Activated gamma-delta T cell treated with Interleukin-2 at 50 U/mL for 16 hours (primary cell): Measurements from ENCODE around the gene ACTC1.

ENCODE experiments used
- DNase-seq: peaks from one replicate; pipeline ENCODE4 v3.0.0-alpha.2; 2020

The ACTC1 gene

DNA sequence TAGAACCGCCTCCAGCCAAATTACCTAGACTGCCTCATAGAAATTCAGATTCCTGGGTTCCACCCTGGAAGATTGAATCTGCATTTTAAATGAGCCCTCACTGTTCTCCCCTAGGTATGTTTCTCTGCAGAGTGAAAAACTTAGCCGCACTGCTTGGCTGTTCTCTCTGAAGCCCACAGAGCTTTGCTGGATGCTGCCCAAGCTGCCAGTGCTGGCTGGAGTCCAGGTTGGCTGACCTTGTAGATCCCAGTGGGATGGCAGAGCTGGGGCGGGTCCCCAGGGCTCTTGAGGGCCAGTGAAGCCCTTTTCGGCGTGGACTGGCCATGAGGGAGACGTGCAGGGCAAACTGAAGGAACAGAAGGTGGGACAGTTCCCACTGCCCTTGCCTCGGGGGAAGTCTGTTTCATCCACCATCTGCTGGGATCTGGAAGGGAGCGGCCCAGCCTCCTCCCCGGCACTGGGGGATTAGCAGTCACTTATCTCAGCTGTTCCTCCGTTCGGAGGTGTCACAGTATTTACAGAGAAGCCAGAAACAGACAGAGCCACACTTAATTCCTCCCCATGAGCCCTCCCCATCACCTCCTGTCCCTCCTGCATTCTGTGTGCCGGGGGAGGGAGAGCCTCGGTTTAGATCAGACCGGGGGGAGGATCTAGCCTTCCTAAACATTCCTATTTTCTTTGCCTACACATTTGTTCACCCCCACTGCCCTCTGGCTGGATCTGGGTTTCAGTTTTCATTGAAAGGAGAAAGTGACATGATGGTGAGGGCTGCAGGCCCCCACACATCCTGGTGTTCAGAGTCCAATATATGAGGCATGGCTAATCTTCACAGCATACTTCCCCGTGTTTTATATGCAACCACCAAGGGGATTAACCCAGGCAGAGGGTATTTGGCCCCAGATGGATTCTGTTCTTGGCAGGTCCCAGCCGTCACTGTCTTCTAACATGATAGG, 4.1 kb upstream of the ACTC1 start:
- DNase-seq = no peak

DNA sequence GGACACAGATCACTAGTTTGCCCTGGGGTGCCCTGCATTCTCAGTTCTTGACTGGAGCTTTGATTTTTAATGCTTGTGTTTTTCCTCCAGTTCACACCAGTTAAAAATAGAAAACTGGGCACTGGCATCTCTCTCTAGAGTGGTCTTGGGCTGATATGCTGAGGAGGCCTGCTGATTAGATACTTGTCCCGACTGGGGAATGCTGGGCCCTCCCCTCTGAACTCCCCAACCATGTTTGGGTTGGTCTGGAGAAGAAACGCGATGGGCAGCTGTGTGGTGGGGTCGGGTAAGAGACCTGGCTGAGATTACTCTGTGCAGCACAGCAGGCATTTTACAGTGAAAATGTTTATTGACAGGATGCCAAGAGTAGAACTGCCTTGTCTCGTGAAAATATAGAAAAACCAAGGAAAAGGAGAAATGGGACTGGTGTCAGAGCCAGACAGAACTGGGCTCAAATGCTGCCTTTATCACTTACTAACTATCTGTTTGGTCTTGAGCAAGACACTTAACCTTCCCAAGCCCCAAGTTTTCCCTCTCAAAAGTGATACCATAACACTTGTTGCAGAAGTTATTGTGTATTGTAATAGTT, 1.6 kb upstream of the ACTC1 start:
- DNase-seq = no peak

- DNase-seq = no peak
Measured at GRCh38 chr15:34794590-34795206, 651 bp downstream of the ACTC1 start.

GRCh38 chr15:34793901-34794300, 1.4 kb downstream of the ACTC1 start:
- DNase-seq = no peak

- no peak for DNase-seq
Measured at GRCh38 chr15:34793071-34793470, 2.3 kb downstream of the ACTC1 start.

- no peak for DNase-seq
Measured at GRCh38 chr15:34791701-34792100, 3.6 kb downstream of the ACTC1 start.

GRCh38 chr15:34790121-34790520, 5.2 kb downstream of the ACTC1 start:
- DNase-seq = no peak

- DNase-seq = no peak
Measured at GRCh38 chr15:34789326-34789725, 6.0 kb downstream of the ACTC1 start.

- DNase-seq = no peak
Measured at GRCh38 chr15:34786206-34786605, 9.1 kb downstream of the ACTC1 start.

DNA sequence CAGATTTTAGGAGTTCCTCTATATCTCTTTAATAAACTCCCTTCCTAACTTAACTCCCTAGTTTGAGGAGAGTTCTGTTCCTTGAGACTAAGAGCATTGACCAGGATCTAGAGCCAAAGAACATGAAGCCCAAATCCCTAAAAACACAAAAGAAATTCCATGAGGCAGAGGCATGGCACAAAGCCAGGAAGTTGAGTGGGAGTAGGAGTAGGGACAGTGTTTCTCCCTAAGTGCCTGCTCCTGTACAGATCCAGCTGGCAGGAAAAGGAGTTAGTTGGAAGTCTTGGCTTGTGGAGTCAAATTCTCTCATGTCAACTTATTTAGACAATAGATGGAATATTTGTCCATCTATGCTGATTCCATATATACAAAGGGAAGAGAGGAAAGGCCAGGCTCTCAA, 11.4 kb downstream of the ACTC1 start:
- no peak for DNase-seq

DNA sequence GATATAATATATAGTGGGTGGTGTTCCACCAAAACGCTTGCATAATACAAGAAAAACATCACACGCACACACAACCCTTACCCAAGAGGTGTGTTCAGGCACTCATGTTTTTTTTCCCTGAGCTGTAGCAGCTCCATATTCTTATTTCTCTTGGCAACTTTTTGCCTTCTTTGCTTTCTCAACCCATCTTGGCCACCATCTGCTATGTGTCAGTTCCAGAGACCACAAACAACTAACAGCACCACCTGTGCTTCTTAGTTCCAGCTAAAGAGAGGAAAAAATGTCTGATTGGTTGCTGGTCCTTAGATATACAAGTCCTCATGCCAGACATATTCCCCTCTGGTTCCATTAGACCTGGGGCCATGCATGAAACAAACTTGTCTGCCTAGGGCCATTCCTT, 11.9 kb downstream of the ACTC1 start:
- DNase-seq = no peak

DNA sequence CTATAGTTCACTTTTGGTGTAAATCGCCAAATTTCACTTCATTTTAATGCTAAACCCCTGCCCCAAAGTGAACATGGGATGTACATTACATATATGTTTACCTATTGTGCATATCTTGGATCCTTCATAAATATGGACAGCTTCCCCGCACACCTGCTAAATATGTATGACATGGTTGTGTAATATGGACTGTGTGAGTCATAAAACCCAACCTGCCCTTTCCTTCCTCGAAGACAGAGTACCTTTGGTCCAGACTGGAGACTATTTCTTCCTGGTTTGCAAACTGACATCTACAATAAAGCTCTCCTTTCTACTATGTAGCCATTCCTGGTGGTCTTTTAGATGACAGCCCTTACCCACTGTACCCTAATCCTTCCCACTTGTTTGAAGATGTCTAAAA, 12.4 kb downstream of the ACTC1 start:
- DNase-seq = no peak

DNA sequence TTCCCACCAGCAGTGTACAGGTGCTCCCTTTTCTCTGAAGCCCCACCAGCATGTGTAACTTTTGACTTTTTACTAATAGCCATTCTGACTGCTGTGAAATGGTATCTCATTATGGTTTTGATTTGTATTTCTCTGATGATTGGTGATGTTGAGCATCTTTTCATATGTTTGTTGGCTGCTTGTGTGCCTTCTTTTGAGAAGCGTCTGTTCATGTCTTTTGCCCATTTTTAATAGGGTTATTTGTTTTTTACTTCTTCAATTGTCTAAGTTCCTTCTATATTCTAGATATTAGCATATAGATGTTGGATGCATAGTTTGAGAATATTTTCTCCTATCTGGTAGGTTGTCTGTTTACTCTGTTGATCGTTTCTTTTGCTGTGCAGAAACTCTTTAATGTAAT, 14.6 kb downstream of the ACTC1 start:
- DNase-seq = no peak

DNA sequence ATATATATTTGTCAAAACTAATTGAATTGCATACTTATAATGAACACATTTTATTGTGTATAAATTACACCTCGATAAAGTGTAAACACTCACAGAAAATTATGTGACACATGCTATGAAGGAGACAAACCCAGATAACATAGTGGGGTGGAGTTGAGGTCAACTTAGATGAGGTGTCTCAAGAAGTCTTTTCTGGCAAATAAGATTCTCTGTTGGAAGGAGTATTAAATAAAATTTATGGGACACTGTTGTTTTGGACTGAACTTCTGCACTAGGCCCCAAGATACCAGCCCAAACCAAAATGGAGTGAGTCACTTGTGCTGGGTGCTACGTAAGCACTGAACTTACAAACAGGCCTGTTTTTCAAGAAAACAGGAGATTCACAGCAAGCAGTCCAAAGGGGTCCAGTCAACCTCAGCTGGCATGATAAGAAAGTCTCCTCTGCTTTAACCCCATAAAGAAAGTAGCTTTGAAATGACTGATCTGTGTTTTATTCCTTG, 18.7 kb downstream of the ACTC1 start:
- DNase-seq = no peak

GRCh38 chr15:34773917-34774316, 21.4 kb downstream of the ACTC1 start:
- no peak for DNase-seq

DNA sequence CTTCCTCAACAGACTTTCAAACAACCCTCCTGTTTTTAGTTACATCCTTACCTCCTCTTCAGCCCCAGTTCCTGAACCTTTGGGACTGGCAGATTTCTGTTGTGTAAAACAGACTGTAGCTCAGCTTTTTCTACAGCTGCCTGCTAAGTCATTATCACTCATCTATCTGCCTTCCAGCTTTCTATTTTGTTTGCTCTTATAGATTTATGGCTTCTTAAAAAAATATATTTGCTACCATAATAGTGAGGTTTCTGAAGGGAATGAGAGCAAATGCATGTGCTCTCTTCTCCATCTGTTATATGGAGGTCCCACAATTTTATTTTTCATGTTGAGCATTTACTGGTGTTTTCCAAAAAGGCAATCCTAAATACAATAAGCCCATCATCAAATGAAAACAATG, 22.3 kb downstream of the ACTC1 start:
- DNase-seq = no peak

GRCh38 chr15:34772312-34772711, 23.0 kb downstream of the ACTC1 start:
- no peak for DNase-seq

- DNase-seq = no peak
Measured at GRCh38 chr15:34769711-34770110, 25.6 kb downstream of the ACTC1 start.

DNA sequence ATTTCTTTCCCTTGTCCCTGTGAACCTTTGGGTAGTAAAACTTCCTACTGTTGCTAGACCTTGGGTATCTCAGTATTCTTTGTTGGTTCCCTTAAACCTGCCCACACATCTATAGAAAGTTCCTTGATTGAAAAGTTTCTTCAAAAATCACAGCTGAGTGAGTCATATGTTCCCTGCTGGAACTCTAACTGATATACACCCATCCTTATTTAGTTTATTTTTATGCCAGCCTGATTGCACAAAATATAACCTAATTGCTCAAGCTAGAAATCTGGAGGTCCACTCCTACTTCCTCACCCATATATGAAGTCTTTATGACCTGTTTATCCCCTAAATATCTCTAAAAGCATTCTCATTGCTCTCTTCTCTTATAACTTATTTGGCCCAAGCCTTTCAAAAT, 26.8 kb downstream of the ACTC1 start:
- DNase-seq = no peak

DNA sequence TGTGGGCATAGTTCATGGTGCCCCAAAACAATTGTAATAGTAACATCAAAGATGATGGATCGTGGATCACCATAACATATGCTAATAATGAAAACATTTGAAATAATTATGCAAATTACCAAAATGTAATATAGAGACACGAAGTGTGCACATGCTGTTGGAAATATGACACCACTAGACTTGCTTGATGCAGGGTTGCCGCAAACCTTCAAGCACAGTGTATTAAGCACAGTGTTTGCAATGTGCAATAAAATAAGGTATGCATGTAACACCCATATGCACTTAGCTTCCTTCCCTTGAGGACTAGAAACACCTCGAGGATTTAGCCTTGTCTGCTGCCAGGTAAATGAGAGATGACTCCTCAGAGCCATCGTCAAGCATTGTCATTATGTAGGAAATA, 29.6 kb downstream of the ACTC1 start:
- no peak for DNase-seq

DNA sequence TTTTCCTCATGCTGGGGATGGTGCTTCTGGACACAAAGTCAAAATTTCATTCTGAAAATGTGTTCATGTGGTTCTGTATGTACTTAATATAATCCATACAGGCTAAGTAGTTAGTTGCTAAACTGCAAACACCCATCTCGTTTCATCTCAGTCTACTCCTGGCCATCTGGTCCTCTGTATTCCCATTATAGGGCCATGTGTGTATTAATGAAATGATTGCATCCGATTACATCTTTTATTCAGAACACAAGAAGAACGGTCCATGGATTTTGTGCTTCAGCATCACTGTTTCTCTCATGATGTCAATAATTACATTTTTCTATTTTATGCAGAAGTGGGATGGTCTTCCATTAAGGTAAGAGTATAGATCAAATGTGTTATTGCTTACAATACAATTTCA, 34.4 kb downstream of the ACTC1 start:
- no peak for DNase-seq

- no peak for DNase-seq
Measured at GRCh38 chr15:34759992-34760391, 35.4 kb downstream of the ACTC1 start.

DNA sequence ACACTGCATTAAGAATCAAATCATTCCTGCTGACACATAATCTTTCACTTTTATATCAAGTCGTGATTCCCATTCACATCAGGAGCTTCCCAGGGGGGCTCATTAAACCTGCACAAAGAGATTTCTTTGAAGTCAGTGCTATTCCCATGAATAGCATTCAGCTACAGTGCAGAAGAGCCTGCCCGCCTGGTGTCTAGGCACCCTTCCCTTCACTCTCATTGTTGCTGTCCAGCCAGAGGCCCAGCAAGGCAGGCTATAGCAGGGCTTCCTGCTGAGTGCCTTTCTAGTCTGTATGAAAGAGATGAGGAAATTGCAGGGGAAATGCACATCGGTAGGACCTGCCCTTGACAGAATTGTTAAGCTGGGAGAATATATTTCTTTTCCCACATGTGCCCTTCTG, 36.0 kb downstream of the ACTC1 start:
- no peak for DNase-seq

DNA sequence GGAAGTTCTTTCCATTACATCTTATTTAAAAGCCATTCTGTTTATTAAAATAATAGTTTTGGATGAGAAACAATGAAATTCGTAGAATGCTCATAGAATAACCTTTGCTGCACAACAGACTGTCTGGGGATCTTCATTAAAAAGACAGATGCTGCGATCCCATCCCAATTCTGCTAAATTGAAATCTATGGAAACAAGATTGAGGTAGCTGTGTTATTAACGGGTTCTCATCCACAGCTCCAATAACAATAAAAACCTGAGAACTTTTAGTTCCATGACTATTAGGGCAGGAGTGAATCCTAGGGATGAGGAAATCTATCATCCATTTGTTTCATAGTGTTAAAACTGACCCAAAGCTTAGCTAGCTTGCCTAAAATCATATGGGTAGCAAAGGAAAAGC, 38.1 kb downstream of the ACTC1 start:
- no peak for DNase-seq
